OCI-LY1 (cell line): ENCODE measurements around the gene CCDC43.

Source experiments
- CTCF ChIP-seq: fragments of 200-600 bp; sonication (generic), shearing (Covaris generic); IDR thresholded peaks from 2 replicates; pipeline ENCODE4 v1.5.1; 2017; ENCODE audit warnings: mild to moderate bottlenecking, antibody characterized with exemption, low read length, moderate library complexity, mixed read lengths
- EZH2 ChIP-seq: fragments of 200-600 bp; sonication (generic), shearing (Covaris generic); IDR thresholded peaks from 2 replicates; pipeline ENCODE4 v1.8.0; 2017; ENCODE audit warnings: borderline replicate concordance, mixed run types, mild to moderate bottlenecking, antibody characterized with exemption, low read length, moderate library complexity, mixed read lengths

GRCh38 chr17:44633998-44634397 lies 55.6 kb downstream of the CCDC43 start:
- no peak for TF ChIP-seq EZH2
- TF ChIP-seq CTCF = no peak
